ENCODE measurements around the gene SCN4B.

The SCN4B gene

GRCh38 chr11:118167906-118168305 is 15.3 kb upstream of the SCN4B start:
- Histone ChIP-seq H3K4me1 (ENCODE audit: insufficient read depth, low read length, poor library complexity, severe bottlenecking) (peaks cover 3% of the 10 kb centered on the region), H4K20me1 (ENCODE audit: insufficient read depth, low read length, poor library complexity, severe bottlenecking) (no peaks in the 10 kb centered on the region), H3F3A (ENCODE audit: low read depth) (no peaks in the 10 kb centered on the region), H2AFZ (ENCODE audit: low read length) (no peak overlapping the region), H3K36me3 (ENCODE audit: insufficient read depth, low read length) (no peaks in the 10 kb centered on the region), H3K9ac (ENCODE audit: low read depth, low read length, poor library complexity, severe bottlenecking) (no peak overlapping the region), H3K27me3 (ENCODE audit: insufficient read depth, low read length, poor library complexity, severe bottlenecking) (no peaks in the 10 kb centered on the region), H3K4me2 (ENCODE audit: low read depth, low read length, poor library complexity, severe bottlenecking) (no peak overlapping the region), H3K4me3 (ENCODE audit: low read length, poor library complexity, severe bottlenecking) (no peak overlapping the region), H3K9me2 (replicated peaks; ENCODE audit: low read depth, low read length) (no peaks in the 10 kb centered on the region), H3K9me3 (ENCODE audit: insufficient read depth, low read depth, low read length) (no peaks in the 10 kb centered on the region), H3K79me2 (ENCODE audit: insufficient read depth, low read length) (no peaks in the 10 kb centered on the region)
- TF ChIP-seq CTCF (conservative IDR thresholded peaks at IDR 0.05; ENCODE audit: low read length), result no peak
- no peak for TF ChIP-seq EZH2phosphoT487 (IDR thresholded peaks at IDR 0.05; ENCODE audit: borderline replicate concordance)

- Histone ChIP-seq H3K9ac (ENCODE audit: low read depth, low read length, poor library complexity, severe bottlenecking) (no peak overlapping the region), H3K4me2 (ENCODE audit: low read depth, low read length, poor library complexity, severe bottlenecking) (no peak overlapping the region), H3K4me1 (ENCODE audit: insufficient read depth, low read length, poor library complexity, severe bottlenecking) (peaks cover 3% of the 10 kb centered on the region), H3F3A (ENCODE audit: low read depth) (no peaks in the 10 kb centered on the region), H3K9me3 (ENCODE audit: insufficient read depth, low read depth, low read length) (no peaks in the 10 kb centered on the region), H4K20me1 (ENCODE audit: insufficient read depth, low read length, poor library complexity, severe bottlenecking) (no peaks in the 10 kb centered on the region), H2AFZ (ENCODE audit: low read length) (no peak overlapping the region), H3K4me3 (ENCODE audit: low read length, poor library complexity, severe bottlenecking) (no peak overlapping the region), H3K9me2 (replicated peaks; ENCODE audit: low read depth, low read length) (no peaks in the 10 kb centered on the region), H3K36me3 (ENCODE audit: insufficient read depth, low read length) (no peaks in the 10 kb centered on the region), H3K79me2 (ENCODE audit: insufficient read depth, low read length) (no peaks in the 10 kb centered on the region), H3K27me3 (ENCODE audit: insufficient read depth, low read length, poor library complexity, severe bottlenecking) (no peaks in the 10 kb centered on the region)
- TF ChIP-seq CTCF (conservative IDR thresholded peaks at IDR 0.05; ENCODE audit: low read length), result no peak
- TF ChIP-seq EZH2phosphoT487 (IDR thresholded peaks at IDR 0.05; ENCODE audit: borderline replicate concordance), result no peak
Measured at GRCh38 chr11:118167253-118167652, 14.6 kb upstream of the SCN4B start.

- H2AFZ ChIP-seq (ENCODE audit: low read length), result no peak overlapping the region
- H3F3A ChIP-seq (ENCODE audit: low read depth), result no peaks in the 10 kb centered on the region
- no peaks in the 10 kb centered on the region for H3K27me3 ChIP-seq (ENCODE audit: insufficient read depth, low read length, poor library complexity, severe bottlenecking)
- H3K4me2 ChIP-seq (ENCODE audit: low read depth, low read length, poor library complexity, severe bottlenecking), result no peak overlapping the region
- H3K9me2 ChIP-seq (replicated peaks; ENCODE audit: low read depth, low read length), result no peaks in the 10 kb centered on the region
- TF ChIP-seq CTCF (conservative IDR thresholded peaks at IDR 0.05; ENCODE audit: low read length) (no peak), EZH2phosphoT487 (IDR thresholded peaks at IDR 0.05; ENCODE audit: borderline replicate concordance) (no peak)
- no peaks in the 10 kb centered on the region for H3K79me2 ChIP-seq (ENCODE audit: insufficient read depth, low read length)
- no peak overlapping the region for H3K4me3 ChIP-seq (ENCODE audit: low read length, poor library complexity, severe bottlenecking)
- no peak overlapping the region for H3K9ac ChIP-seq (ENCODE audit: low read depth, low read length, poor library complexity, severe bottlenecking)
- no peaks in the 10 kb centered on the region for H3K9me3 ChIP-seq (ENCODE audit: insufficient read depth, low read depth, low read length)
- peaks cover 3% of the 10 kb centered on the region for H3K4me1 ChIP-seq (ENCODE audit: insufficient read depth, low read length, poor library complexity, severe bottlenecking)
- no peaks in the 10 kb centered on the region for H3K36me3 ChIP-seq (ENCODE audit: insufficient read depth, low read length)
- no peaks in the 10 kb centered on the region for H4K20me1 ChIP-seq (ENCODE audit: insufficient read depth, low read length, poor library complexity, severe bottlenecking)
Measured at GRCh38 chr11:118166641-118167040, 14.0 kb upstream of the SCN4B start.

Measured in Loucy (cell line).